H9 (cell line): Measurements from ENCODE around the gene MYMX. TPM values are rescaled to one million over a fixed set of nuclear protein-coding genes. Genes with fewer than 3 reads are reported as not detected.

Source experiments
- DNase-seq: peaks from one replicate; pipeline ENCODE4 v3.0.0-alpha.2; 2017
- H2AFZ ChIP-seq: one replicate; pipeline ENCODE4 v1.6.1; 2013; ENCODE audit warnings: mild to moderate bottlenecking, low read length, control low read depth, moderate library complexity
- H2AK5ac ChIP-seq: 2 replicates; pipeline ENCODE4 v1.6.1; 2013; ENCODE audit warnings: low read length, control low read depth, mixed read lengths; ENCODE audit not compliant: insufficient read length
- H2BK120ac ChIP-seq: one replicate; pipeline ENCODE4 v1.6.1; 2013; ENCODE audit warnings: low read depth, mild to moderate bottlenecking, low read length, control low read depth, inconsistent platforms; ENCODE audit not compliant: poor library complexity, severe bottlenecking
- H2BK12ac ChIP-seq: 2 replicates; pipeline ENCODE4 v1.6.1; 2013; ENCODE audit warnings: low read length, control low read depth, mixed read lengths, low read depth; ENCODE audit not compliant: insufficient read length
- H2BK15ac ChIP-seq: 2 replicates; pipeline ENCODE4 v1.6.1; 2013; ENCODE audit warnings: low read depth, low read length, control low read depth
- H2BK20ac ChIP-seq: one replicate; pipeline ENCODE4 v1.6.1; 2013; ENCODE audit warnings: low read depth, mild to moderate bottlenecking, low read length, control low read depth, inconsistent platforms; ENCODE audit not compliant: poor library complexity, severe bottlenecking
- H2BK5ac ChIP-seq: 2 replicates; pipeline ENCODE4 v1.6.1; 2013; ENCODE audit warnings: low read length, control low read depth, mixed read lengths; ENCODE audit not compliant: insufficient read length
- H3K14ac ChIP-seq: 2 replicates; pipeline ENCODE4 v1.6.1; 2013; ENCODE audit warnings: low read length, control low read depth; ENCODE audit not compliant: insufficient read depth
- H3K18ac ChIP-seq: 2 replicates; pipeline ENCODE4 v1.6.1; 2013; ENCODE audit warnings: low read depth, mild to moderate bottlenecking, mixed read lengths, low read length, control low read depth; ENCODE audit not compliant: insufficient read length
- H3K23ac ChIP-seq: 2 replicates; pipeline ENCODE4 v1.6.1; 2013; ENCODE audit warnings: low read length, control low read depth, mixed read lengths, low read depth; ENCODE audit not compliant: insufficient read length
- H3K23me2 ChIP-seq: 2 replicates; pipeline ENCODE4 v1.6.1; 2013; ENCODE audit warnings: low read depth, mild to moderate bottlenecking, mixed read lengths, low read length, control low read depth; ENCODE audit not compliant: insufficient read length, poor library complexity, severe bottlenecking
- H3K27ac ChIP-seq: 2 replicates; pipeline ENCODE4 v1.5.1; 2013; ENCODE audit warnings: low read length, control low read depth, mixed read lengths, low read depth; ENCODE audit not compliant: insufficient read length
- H3K27me3 ChIP-seq: 2 replicates; pipeline ENCODE4 v1.6.1; 2013; ENCODE audit warnings: low read length, control low read depth, inconsistent platforms; ENCODE audit not compliant: insufficient read depth
- H3K4ac ChIP-seq: 2 replicates; pipeline ENCODE4 v1.6.1; 2013; ENCODE audit warnings: low read depth, mild to moderate bottlenecking, control low read depth, inconsistent platforms, low read length, moderate library complexity
- H3K4me1 ChIP-seq: 2 replicates; pipeline ENCODE4 v1.6.1; 2013; ENCODE audit warnings: low read length, control low read depth, inconsistent platforms; ENCODE audit not compliant: insufficient read depth
- H3K4me2 ChIP-seq: 2 replicates; pipeline ENCODE4 v1.6.1; 2013; ENCODE audit warnings: low read length, control low read depth, mixed read lengths; ENCODE audit not compliant: insufficient read length, insufficient read depth
- H3K56ac ChIP-seq: 2 replicates; pipeline ENCODE4 v1.6.1; 2013; ENCODE audit warnings: low read depth, mild to moderate bottlenecking, mixed read lengths, low read length, control low read depth; ENCODE audit not compliant: insufficient read length
- H3K79me1 ChIP-seq: 2 replicates; pipeline ENCODE4 v1.6.1; 2013; ENCODE audit warnings: low read depth, mild to moderate bottlenecking, moderate library complexity, low read length, control low read depth, inconsistent platforms; ENCODE audit not compliant: insufficient read depth, poor library complexity, severe bottlenecking
- H3K79me2 ChIP-seq: 2 replicates; pipeline ENCODE4 v1.6.1; 2013; ENCODE audit warnings: low read length, control low read depth, inconsistent platforms; ENCODE audit not compliant: insufficient read depth
- H3K9ac ChIP-seq: 2 replicates; pipeline ENCODE4 v1.6.1; 2013; ENCODE audit warnings: low read length, control low read depth, mixed read lengths; ENCODE audit not compliant: insufficient read length; ENCODE audit errors: extremely low read depth
- H3K9me3 ChIP-seq: one replicate; pipeline ENCODE4 v1.6.1; 2013; ENCODE audit warnings: low read depth, low read length, inconsistent platforms; ENCODE audit not compliant: control insufficient read depth
- H3T11ph ChIP-seq: one replicate; pipeline ENCODE4 v1.6.1; 2013; ENCODE audit warnings: mild to moderate bottlenecking, low read length, control low read depth, inconsistent platforms
- H4K20me1 ChIP-seq: one replicate; pipeline ENCODE4 v1.6.1; 2013; ENCODE audit not compliant: control insufficient read depth, insufficient read length, insufficient read depth
- H4K5ac ChIP-seq: 2 replicates; pipeline ENCODE4 v1.6.1; 2013; ENCODE audit warnings: low read depth, mild to moderate bottlenecking, mixed read lengths, low read length, control low read depth; ENCODE audit not compliant: insufficient read length
- H4K8ac ChIP-seq: replicated peaks from 2 replicates; pipeline ENCODE4 v1.6.1; 2013; ENCODE audit warnings: low read length, control low read depth, mixed read lengths, low read depth; ENCODE audit not compliant: insufficient read length
- H4K91ac ChIP-seq: 2 replicates; pipeline ENCODE4 v1.6.1; 2013; ENCODE audit warnings: low read depth, mild to moderate bottlenecking, moderate library complexity, mixed read lengths, low read length, control low read depth; ENCODE audit not compliant: insufficient read length
- H3K27ac Mint-ChIP-seq, 3 experiments: 2 replicates in 2 of 3; 3 replicates in 1 of 3; pipeline ENCODE4 v1.8.0; 2020 to 2021; ENCODE audit warnings: mixed read lengths in 3 of 3, mild to moderate bottlenecking in 1 of 3, moderate library complexity in 1 of 3
- H3K27me3 Mint-ChIP-seq: 2 replicates; pipeline ENCODE4 v1.8.0; 2021; ENCODE audit warnings: low read depth, mild to moderate bottlenecking, moderate library complexity, mixed read lengths
- H3K36me3 Mint-ChIP-seq, 3 experiments: 2 replicates in 2 of 3; 3 replicates in 1 of 3; pipeline ENCODE4 v1.8.0; 2020 to 2021; ENCODE audit warnings: low read depth in 3 of 3, mixed read lengths in 3 of 3; ENCODE audit not compliant: insufficient read depth in 1 of 3
- H3K4me1 Mint-ChIP-seq, 2 experiments: 2 replicates each; pipeline ENCODE4 v1.8.0; 2020; ENCODE audit warnings: mixed read lengths in 2 of 2
- H3K4me3 Mint-ChIP-seq, 2 experiments: 2 replicates in 1 of 2; 3 replicates in 1 of 2; pipeline ENCODE4 v1.8.0; 2020 to 2021; ENCODE audit warnings: mild to moderate bottlenecking in 2 of 2, mixed read lengths in 2 of 2, moderate library complexity in 1 of 2
- H3K9me3 Mint-ChIP-seq, 2 experiments: 2 replicates in 1 of 2; 3 replicates in 1 of 2; pipeline ENCODE4 v1.8.0; 2020; ENCODE audit warnings: mild to moderate bottlenecking in 2 of 2, mixed read lengths in 2 of 2, moderate library complexity in 1 of 2
- WGBS: extraction: QIAGEN DNeasy Blood & Tissue Kit; methylation state at CpG from one replicate; pipeline ENCODE4 v1.1.7; 2013; ENCODE audit warnings: missing lambda C conversion rate, low lambda C conversion rate, mixed read lengths; ENCODE audit not compliant: insufficient read length; ENCODE audit errors: extremely low coverage; 5-methylcytosine and 5-hydroxymethylcytosine counted together
- total RNA-seq: library from RNA; stranded (reverse); gene quantifications from 2 replicates; pipeline ENCODE4 v1.2.1, GENCODE V29; 2021
- TF ChIP-seq, protein P1 (sequence below): fragments of 200-600 bp; sonication (generic); conservative IDR thresholded peaks from 3 replicates; pipeline ENCODE4 v1.8.0; 2021; ENCODE audit warnings: antibody characterized with exemption, mild to moderate bottlenecking

MYMX gene
- total RNA-seq, 1 experiment from 2014 or later, result 1.1 TPM

DNA sequence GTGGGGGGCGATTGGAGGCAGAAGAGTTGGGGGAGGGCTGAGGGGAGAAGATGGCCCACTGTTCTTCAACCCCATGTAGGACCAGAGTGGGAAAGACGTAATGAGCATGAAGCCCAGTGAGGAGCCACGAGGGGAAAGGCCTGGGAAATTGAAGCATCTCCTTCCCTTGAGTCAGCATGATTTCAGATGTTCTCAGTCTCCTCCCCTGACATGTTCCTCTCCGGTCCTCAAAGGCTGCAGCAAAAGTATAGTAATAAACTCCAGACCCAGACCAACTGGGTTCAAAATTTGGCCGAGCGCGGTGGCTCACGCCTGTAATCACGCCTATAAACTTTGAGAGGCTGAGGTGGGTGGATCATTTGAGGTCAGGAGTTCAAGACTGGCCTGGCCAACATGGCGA, 50.5 kb downstream of the MYMX start:
- H3K56ac ChIP-seq, result no peak overlapping the region
- no peak overlapping the region for H3K4me3 Mint-ChIP-seq
- H2BK12ac ChIP-seq, result no peak overlapping the region
- H4K8ac ChIP-seq, result no peak overlapping the region
- no peak overlapping the region for H3T11ph ChIP-seq
- H2AK5ac ChIP-seq, result no peak overlapping the region
- H3K79me1 ChIP-seq, result no peaks in the 10 kb centered on the region
- no peaks in the 10 kb centered on the region; a peak in 1 of 5 replicates for H3K9me3 Mint-ChIP-seq
- no peaks in the 10 kb centered on the region for H3K79me2 ChIP-seq
- no peak overlapping the region for H3K4ac ChIP-seq
- no peak overlapping the region for H3K23ac ChIP-seq
- H3K18ac ChIP-seq, result no peak overlapping the region
- TF ChIP-seq, protein P1, sequence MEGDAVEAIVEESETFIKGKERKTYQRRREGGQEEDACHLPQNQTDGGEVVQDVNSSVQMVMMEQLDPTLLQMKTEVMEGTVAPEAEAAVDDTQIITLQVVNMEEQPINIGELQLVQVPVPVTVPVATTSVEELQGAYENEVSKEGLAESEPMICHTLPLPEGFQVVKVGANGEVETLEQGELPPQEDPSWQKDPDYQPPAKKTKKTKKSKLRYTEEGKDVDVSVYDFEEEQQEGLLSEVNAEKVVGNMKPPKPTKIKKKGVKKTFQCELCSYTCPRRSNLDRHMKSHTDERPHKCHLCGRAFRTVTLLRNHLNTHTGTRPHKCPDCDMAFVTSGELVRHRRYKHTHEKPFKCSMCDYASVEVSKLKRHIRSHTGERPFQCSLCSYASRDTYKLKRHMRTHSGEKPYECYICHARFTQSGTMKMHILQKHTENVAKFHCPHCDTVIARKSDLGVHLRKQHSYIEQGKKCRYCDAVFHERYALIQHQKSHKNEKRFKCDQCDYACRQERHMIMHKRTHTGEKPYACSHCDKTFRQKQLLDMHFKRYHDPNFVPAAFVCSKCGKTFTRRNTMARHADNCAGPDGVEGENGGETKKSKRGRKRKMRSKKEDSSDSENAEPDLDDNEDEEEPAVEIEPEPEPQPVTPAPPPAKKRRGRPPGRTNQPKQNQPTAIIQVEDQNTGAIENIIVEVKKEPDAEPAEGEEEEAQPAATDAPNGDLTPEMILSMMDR, result no peak
- no peak overlapping the region for H3K27ac ChIP-seq
- no peak overlapping the region; a peak in 1 of 7 replicates for H3K27ac Mint-ChIP-seq
- no peak overlapping the region for H4K5ac ChIP-seq
- no peak overlapping the region for H3K4me2 ChIP-seq
- H3K14ac ChIP-seq, result no peak overlapping the region
- H2BK120ac ChIP-seq, result no peak overlapping the region
- H3K9me3 ChIP-seq, result no peaks in the 10 kb centered on the region
- H3K36me3 Mint-ChIP-seq, result no peaks in the 10 kb centered on the region
- H2BK5ac ChIP-seq, result no peak overlapping the region
- peaks cover 24% of the 10 kb centered on the region for H3K27me3 Mint-ChIP-seq
- peaks cover 12% of the 10 kb centered on the region; the same call in 1 of the 2 replicates for H3K4me1 ChIP-seq
- no peak overlapping the region for H3K9ac ChIP-seq
- no peaks in the 10 kb centered on the region for H4K20me1 ChIP-seq
- H2BK20ac ChIP-seq, result no peak overlapping the region
- no peak overlapping the region for H4K91ac ChIP-seq
- DNase-seq, result no peak
- no peak overlapping the region for H2BK15ac ChIP-seq
- H3K23me2 ChIP-seq, result peaks cover 20% of the 10 kb centered on the region
- peaks cover 47 to 62% of the 10 kb centered on the region in 2 experiments for H3K4me1 Mint-ChIP-seq
- no peak overlapping the region for H2AFZ ChIP-seq
- WGBS, result no CpG with 5 or more reads among the region's 10 CpGs
- peaks cover 7% of the 10 kb centered on the region; the same call in 1 of the 2 replicates for H3K27me3 ChIP-seq

Other genes with a start within 250 kb of the MYMX start
- gene MRPL14, start 89.5 kb upstream of the MYMX start, total RNA-seq, result 80.1 and 80.3 TPM in 2 replicates
- 56.3 and 56.8 TPM in 2 replicates for gene TMEM63B, start 89.4 kb upstream of the MYMX start, total RNA-seq
- gene CAPN11, start 58.1 kb upstream of the MYMX start, total RNA-seq, result 0.28 and 0.29 TPM in 2 replicates
- gene SLC29A1, start 6.7 kb downstream of the MYMX start, total RNA-seq, result 118 and 124 TPM in 2 replicates
- 1,986 and 2,056 TPM in 2 replicates for gene HSP90AB1, start 30.2 kb downstream of the MYMX start, total RNA-seq
- gene SLC35B2, start 40.6 kb downstream of the MYMX start, total RNA-seq, result 34.5 and 36.1 TPM in 2 replicates
- gene NFKBIE, start 48.6 kb downstream of the MYMX start, total RNA-seq, result 9.7 and 12.1 TPM in 2 replicates
- gene TMEM151B, start 53.5 kb downstream of the MYMX start, total RNA-seq, result 2.4 and 2.7 TPM in 2 replicates
- 21.7 and 22.1 TPM in 2 replicates for gene AARS2, start 96.4 kb downstream of the MYMX start, total RNA-seq
- gene SPATS1, start 125.7 kb downstream of the MYMX start, total RNA-seq, result not detected in 2 replicates
- 34.3 and 34.6 TPM in 2 replicates for gene CDC5L, start 170.8 kb downstream of the MYMX start, total RNA-seq